K562 treated with DMSO at 1 percent for 24 hours (cell line): ENCODE data around the gene RNF135. TPM values are rescaled to one million over a fixed set of nuclear protein-coding genes. Genes with fewer than 3 reads are reported as not detected.

ENCODE experiments used
- total RNA-seq: library from RNA; unstranded; fragments of 300-600 nt; gene quantifications from 2 replicates; pipeline ENCODE4 v1.2.3, GENCODE V29; 2022; ENCODE audit warnings: low read depth; ENCODE audit not compliant: insufficient read depth

Gene RNF135, protein sequence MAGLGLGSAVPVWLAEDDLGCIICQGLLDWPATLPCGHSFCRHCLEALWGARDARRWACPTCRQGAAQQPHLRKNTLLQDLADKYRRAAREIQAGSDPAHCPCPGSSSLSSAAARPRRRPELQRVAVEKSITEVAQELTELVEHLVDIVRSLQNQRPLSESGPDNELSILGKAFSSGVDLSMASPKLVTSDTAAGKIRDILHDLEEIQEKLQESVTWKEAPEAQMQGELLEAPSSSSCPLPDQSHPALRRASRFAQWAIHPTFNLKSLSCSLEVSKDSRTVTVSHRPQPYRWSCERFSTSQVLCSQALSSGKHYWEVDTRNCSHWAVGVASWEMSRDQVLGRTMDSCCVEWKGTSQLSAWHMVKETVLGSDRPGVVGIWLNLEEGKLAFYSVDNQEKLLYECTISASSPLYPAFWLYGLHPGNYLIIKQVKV
- total RNA-seq, result 0.17 TPM in 1 of 2 replicates, not detected in the other

DNA sequence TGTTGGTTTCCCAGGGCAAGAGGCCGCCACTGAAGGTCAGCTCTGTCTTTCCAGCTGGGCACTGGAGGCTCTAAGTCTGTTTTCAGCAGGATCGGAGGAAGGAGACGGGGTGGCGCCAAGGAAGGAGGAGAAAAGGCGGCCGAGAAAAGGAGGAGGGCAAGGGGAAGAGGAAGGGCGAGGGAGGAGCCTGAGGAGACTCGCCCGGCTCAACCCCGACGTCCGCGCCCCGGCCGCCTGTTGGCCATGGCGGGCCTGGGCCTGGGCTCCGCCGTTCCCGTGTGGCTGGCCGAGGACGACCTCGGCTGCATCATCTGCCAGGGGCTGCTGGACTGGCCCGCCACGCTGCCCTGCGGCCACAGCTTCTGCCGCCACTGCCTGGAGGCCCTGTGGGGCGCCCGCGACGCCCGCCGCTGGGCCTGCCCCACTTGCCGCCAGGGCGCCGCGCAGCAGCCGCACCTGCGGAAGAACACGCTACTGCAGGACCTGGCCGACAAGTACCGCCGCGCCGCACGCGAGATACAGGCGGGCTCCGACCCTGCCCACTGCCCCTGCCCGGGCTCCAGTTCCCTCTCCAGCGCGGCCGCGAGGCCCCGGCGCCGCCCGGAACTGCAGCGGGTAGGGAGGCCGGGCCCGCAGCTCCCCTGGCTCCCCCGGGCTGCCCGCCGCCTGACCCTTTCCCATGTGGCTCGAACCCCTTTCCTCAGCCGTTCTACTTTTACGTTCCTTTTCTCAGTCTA is at the start of gene RNF135:
RNF135 (plus strand) TSS at position 209 of the 737 bp plus-strand sequence; CDS start at position 244, 35 bp downstream.

DNA sequence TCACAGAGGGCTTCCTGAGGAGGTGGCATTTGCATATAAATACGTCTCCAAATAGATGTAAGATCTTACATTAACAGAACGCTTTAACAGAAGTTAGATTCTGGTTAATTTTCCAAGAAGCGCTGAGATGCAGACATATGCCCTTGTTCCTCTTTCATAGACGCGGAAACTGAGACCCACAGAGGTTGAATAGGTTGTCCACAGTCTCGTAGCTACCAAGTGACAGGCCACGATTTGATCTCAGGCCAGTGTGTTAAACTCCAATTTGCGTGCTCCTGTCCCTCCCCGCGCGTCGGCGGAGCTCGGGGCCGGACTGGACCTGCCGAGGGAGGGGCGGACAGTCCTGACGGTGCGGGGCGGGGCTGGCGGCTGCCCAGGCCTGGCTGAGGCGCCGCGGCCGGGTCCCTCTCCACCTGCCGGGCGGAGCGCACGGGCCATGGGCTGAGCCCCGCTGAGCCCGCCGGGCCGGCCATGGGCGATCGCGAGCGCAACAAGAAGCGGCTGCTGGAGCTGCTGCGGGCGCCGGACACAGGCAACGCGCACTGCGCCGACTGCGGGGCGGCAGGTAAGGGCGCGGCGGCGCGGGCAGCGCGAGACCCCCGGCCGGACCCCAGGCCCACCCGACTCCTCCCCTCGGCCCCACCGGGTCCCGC is 49.2 kb upstream of the RNF135 start, which contains the start of gene ADAP2:
ADAP2 (plus strand) TSS at position 402 of the 653 bp plus-strand sequence; CDS start at position 472, 70 bp downstream.

Other genes with a start within 250 kb of the RNF135 start
- gene CRLF3, start 146.3 kb upstream of the RNF135 start, total RNA-seq, result 14.2 and 16.8 TPM in 2 replicates
- gene ATAD5, start 139.1 kb upstream of the RNF135 start, total RNA-seq, result 4.6 and 5.4 TPM in 2 replicates
- gene TEFM, start 64.8 kb upstream of the RNF135 start, total RNA-seq, result 10.6 and 16.0 TPM in 2 replicates
- gene ADAP2, start 49.1 kb upstream of the RNF135 start, total RNA-seq, result 0.20 and 0.42 TPM in 2 replicates
- 11.2 and 13.4 TPM in 2 replicates for gene NF1, start 123.9 kb downstream of the RNF135 start, total RNA-seq